ENCODE results near the gene TRIM44. TPM values are rescaled to one million over a fixed set of nuclear protein-coding genes. Genes with fewer than 3 reads are reported as not detected.

TRIM44 gene
- polyA plus RNA-seq, 2 of the 4 experiments (the other 2 are of a cell fraction): 19.3 to 70.4 TPM

- CTCF ChIA-PET: no interaction called here
- no peak for FAIRE-seq
Measured at GRCh38 chr11:35856756-35857155, 194.2 kb downstream of the TRIM44 start.

GRCh38 chr11:35857922-35858321, 195.3 kb downstream of the TRIM44 start:
- H3K27ac ChIP-seq: no peak overlapping the region
- no peak overlapping the region for H3K4me3 ChIP-seq
- TF ChIP-seq TP53 (CRISPR knock-in tag; IDR thresholded peaks at IDR 0.05) (no peak), KDM1A (IDR thresholded peaks at IDR 0.05; ENCODE audit: low read depth) (no peak), ZNF302 (CRISPR knock-in tag; IDR thresholded peaks at IDR 0.05) (no peak), HOXB5 (CRISPR knock-in tag; IDR thresholded peaks at IDR 0.05) (no peak), TFCP2L1 (CRISPR knock-in tag; IDR thresholded peaks at IDR 0.05) (no peak), EHF (CRISPR knock-in tag; IDR thresholded peaks at IDR 0.05) (no peak), HOXA7 (CRISPR knock-in tag; IDR thresholded peaks at IDR 0.05) (no peak), GATA3 (IDR thresholded peaks at IDR 0.05; ENCODE audit: borderline replicate concordance) (no peak), BHLHE40 (IDR thresholded peaks at IDR 0.05; ENCODE audit: low read depth, low read length) (no peak), REST (IDR thresholded peaks at IDR 0.05) (no peak), RFX5 (IDR thresholded peaks at IDR 0.05) (no peak), RCOR1 (IDR thresholded peaks at IDR 0.05; ENCODE audit: low read depth, low read length) (no peak), CEBPB (IDR thresholded peaks at IDR 0.05) (no peak), HOXB13 (CRISPR knock-in tag; IDR thresholded peaks at IDR 0.05; ENCODE audit: low read depth) (no peak), RNF2 (IDR thresholded peaks at IDR 0.05; ENCODE audit: borderline replicate concordance, low read depth) (no peak), USF2 (IDR thresholded peaks at IDR 0.05) (no peak), ESRRA (IDR thresholded peaks at IDR 0.05; ENCODE audit: borderline replicate concordance, low read length) (no peak), MAFK (IDR thresholded peaks at IDR 0.05; ENCODE audit: partially characterized antibody) (no peak)
- FAIRE-seq (no peak), ATAC-seq (no peak), DNase-seq (ENCODE audit: low read depth in 1 of 2, low spot score in 1 of 2) (no peak)
- no peaks in the 10 kb centered on the region for H3K9me3 ChIP-seq
- no peaks in the 10 kb centered on the region for H3K4me1 ChIP-seq
- CTCF ChIA-PET: no interaction called here
- WGBS (ENCODE audit: missing lambda C conversion rate): 6% methylated on average over 3 of the region's 3 CpGs
- no peak overlapping the region for H3K4me2 ChIP-seq
- POLR2A ChIA-PET: no interaction called here

More at GRCh38 chr11:35856756-35857155, 194.2 kb downstream of the TRIM44 start:
- Histone ChIP-seq H3K9me3 (no peaks in the 10 kb centered on the region), H3K4me2 (no peak overlapping the region), H3K4me1 (no peaks in the 10 kb centered on the region), H3K4me3 (no peak overlapping the region), H3K27ac (no peak overlapping the region)
- TF ChIP-seq ZC3H11A (IDR thresholded peaks at IDR 0.05) (no peak), POLR2AphosphoS2 (conservative IDR thresholded peaks at IDR 0.05; ENCODE audit: low read length) (no peak), HDAC2 (IDR thresholded peaks at IDR 0.05) (no peak), POLR2A (IDR thresholded peaks at IDR 0.05; ENCODE audit: low read length) (no peak), TFCP2L1 (CRISPR knock-in tag; IDR thresholded peaks at IDR 0.05) (no peak), HOXB5 (CRISPR knock-in tag; IDR thresholded peaks at IDR 0.05) (no peak), REST (IDR thresholded peaks at IDR 0.05) (no peak), HEYL (CRISPR knock-in tag; IDR thresholded peaks at IDR 0.05) (no peak), E2F6 (IDR thresholded peaks at IDR 0.05; ENCODE audit: borderline replicate concordance, low read depth) (no peak), GATA3 (IDR thresholded peaks at IDR 0.05; ENCODE audit: borderline replicate concordance) (no peak), TP53 (CRISPR knock-in tag; IDR thresholded peaks at IDR 0.05) (no peak)
- no peak for DNase-seq (ENCODE audit: low read depth in 1 of 2, low spot score in 1 of 2)
- POLR2A ChIA-PET: no interaction called here
- no peak for ATAC-seq

Data from A549 (cell line).